HG03045 (cell line): ENCODE results near the gene ST3GAL3.

Source experiments
- ATAC-seq: cut with Tn5 transposase; IDR thresholded peaks from one replicate; pipeline ENCODE4 v1.9.1; 2021; ENCODE audit warnings: mild to moderate bottlenecking, moderate library complexity; ENCODE audit not compliant: unreplicated experiment

The ST3GAL3 gene

GRCh38 chr1:43847290-43847689 is 140.0 kb downstream of the ST3GAL3 start:
- no peak for ATAC-seq

DNA sequence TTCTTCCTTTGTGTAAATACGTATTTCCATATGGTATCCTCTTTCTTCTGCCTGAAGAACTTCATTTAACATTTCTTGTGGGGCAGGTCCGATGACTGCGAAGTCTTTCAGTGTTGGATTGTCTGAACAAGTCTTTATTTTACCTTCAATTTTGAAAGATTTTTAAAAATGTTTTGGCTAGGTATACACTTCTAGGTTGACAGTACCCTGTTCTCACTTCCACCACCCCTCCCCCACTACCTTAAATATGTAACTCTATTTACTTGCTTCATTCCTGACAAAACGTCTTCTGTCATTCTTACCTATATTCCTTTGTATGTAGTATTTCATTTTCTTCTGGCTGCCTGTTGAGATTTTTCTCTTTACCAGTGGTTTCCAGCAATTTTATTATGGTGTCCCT is 140.5 kb downstream of the ST3GAL3 start:
- no peak for ATAC-seq

DNA sequence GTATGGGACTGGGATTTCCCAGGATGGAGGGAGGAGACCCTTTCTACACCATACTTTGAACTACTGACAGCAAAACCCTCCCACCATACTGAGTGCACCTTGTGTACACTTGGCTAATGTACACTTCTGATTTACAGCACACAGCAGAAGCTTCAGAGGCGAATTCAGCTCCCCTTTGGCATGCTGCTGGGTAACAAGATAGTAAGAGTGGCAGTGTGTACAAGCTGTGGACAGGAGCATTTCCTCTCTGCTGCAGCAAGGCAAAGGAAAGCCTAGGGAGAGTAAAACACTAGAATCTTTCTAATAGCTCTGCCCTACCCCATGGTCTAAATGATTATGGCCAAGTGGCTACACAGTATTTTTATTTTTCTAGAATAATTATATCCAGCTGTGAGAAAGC is 142.3 kb downstream of the ST3GAL3 start:
- no peak for ATAC-seq

DNA sequence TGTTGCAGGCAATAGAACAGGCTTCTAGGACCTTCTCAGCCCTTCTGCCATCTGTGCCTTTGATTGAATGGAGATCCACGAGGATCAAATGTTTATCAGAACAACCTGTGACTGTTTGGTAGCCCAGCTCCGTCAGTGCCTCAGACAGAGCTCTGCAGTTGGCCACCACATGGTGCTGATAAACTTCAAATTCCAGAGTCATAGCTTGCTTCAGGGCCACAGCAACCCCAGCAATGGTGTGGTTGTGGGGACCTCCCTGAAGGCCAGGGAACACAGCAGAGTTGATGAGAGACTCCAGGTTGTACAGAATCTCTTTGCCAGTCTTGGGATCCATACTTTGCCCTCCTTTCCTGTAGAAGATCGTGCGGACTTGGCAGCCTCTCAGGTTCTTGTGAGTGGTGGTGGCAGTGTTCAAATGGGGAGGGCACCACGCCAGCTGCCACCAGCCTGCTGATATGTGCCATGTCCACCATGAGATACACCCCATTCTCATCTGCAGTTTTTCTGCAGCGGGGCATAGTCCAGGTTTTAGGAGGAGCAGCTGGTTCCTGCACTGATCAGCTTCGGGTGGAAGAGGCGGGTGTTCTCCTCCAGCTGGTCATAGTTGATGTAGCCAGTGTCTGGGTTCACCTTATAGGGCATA is 143.4 kb downstream of the ST3GAL3 start:
- ATAC-seq, result no peak

DNA sequence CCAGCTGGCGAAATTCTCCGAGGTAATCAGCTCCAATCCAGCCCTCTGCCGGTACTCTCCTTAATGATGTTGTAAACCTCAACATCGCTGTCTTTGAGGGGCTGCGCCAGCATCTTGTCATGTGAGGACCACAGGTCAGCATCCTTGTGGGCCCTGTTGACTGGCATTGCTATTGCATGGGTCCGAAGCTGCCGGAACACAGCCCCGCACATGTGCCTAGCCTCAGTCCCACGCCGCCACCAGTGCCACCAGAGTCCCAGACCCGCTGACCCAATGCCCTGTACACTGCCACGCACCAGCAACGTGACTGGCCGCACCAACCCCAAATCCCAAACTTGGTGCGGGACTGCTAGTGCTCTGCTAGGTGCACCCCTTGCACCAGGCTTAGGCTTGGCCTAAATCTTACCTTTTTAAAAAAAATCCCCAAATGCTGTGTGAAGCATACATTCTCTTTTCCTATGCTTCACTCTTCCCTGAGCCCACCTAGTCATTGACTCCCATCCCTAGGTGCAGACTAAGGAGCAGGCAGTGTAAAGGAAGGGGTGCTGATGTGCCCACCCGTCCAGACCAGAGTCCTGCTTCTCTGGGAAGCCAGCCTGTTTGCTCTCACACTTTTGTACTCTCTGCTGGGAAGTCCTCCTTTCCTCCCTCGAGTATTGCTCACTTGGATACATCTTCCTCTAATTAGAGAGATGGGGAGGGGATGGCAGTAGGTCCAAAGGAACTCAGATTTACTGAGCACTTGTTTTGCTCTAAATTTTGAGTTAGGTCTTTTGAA is 144.4 kb downstream of the ST3GAL3 start:
- ATAC-seq, result no peak

- no peak for ATAC-seq
Observed at GRCh38 chr1:43853161-43853921, 146.0 kb downstream of the ST3GAL3 start.

- no peak for ATAC-seq
Observed at GRCh38 chr1:43854473-43854872, 147.1 kb downstream of the ST3GAL3 start.

DNA sequence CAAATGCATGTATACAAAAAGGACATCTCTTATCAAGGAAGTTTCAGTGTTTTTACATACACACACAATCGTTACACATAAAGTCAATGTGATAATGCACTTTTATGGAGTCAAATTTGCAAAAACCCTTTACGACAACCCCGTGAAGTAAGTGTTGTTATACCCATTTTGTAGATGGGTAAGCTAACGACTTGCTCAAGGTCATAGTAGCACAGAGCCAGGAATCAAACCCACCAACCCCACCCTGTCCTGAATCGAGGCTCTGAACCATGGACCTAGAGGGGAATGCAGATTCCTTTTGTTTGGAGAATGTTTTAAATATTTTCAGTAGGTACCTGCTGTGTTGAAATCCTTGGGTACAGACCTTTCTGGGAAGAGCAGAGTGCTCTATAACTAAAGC is 148.9 kb downstream of the ST3GAL3 start:
- no peak for ATAC-seq

- ATAC-seq, result no peak
Observed at GRCh38 chr1:43857163-43857562, 149.8 kb downstream of the ST3GAL3 start.

DNA sequence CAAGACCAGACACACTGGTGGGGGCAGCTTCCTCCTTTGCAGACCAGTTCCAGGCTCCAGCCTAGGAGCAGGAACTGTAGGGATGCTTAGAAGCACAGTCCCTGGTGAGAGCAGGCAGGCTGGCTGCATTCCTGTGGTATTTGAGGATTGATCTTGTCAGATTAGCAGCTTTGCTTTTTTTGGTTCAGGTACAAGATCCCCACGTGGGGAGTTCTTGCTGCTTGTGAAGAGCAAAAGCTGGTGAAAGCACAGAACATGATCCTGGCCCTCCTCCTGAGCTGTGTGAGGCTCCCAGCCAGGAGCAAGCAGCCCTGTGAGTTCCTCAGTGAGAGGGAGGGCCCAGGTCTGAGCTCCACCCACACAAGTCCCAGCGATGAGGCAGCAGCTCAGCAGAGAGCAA is 151.0 kb downstream of the ST3GAL3 start:
- no peak for ATAC-seq

DNA sequence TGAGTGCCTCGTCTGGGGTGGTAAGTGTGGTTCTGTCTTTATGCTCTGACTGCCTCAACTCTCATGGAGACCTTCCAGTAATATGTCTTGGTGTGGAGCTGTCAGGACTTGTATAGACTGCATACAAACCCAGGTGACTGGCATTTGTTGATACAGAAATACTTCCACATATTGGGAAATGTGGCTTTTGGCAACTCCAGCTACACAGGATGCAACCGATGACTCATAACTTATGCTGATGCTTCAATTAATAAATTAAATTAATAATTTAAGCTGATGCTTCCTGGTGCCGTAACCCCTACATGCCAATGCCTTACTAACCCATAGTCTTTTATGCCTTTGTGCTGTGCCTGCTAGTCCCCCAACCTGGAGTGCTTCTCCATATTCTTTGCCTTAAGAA is 154.0 kb downstream of the ST3GAL3 start:
- ATAC-seq, result no peak

GRCh38 chr1:43861988-43862735 is 154.8 kb downstream of the ST3GAL3 start:
- ATAC-seq, result no peak

GRCh38 chr1:43864111-43865045 is 157.0 kb downstream of the ST3GAL3 start:
- no peak for ATAC-seq

- no peak for ATAC-seq
Observed at GRCh38 chr1:43866201-43866600, 158.9 kb downstream of the ST3GAL3 start.

GRCh38 chr1:43867976-43868740 is 160.8 kb downstream of the ST3GAL3 start:
- no peak for ATAC-seq

DNA sequence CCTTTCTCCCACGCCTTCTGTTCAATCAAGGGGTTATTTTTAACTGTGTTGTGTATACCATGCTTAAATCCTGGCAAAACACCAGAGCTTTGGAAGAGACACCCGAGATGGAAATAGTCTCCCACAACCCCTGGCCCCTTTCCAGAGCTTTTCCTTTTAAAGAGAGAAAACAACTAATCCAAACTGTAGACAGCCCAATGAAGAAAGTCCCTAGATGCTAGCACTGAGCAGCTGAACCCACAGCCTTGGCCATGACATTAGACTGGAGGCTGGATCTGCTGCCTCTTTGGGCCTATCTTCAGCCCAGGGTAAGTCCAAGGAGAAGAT is 161.4 kb downstream of the ST3GAL3 start:
- no peak for ATAC-seq

GRCh38 chr1:43870306-43870705 is 163.0 kb downstream of the ST3GAL3 start:
- ATAC-seq, result no peak

GRCh38 chr1:43871181-43871910 is 164.0 kb downstream of the ST3GAL3 start:
- no peak for ATAC-seq

DNA sequence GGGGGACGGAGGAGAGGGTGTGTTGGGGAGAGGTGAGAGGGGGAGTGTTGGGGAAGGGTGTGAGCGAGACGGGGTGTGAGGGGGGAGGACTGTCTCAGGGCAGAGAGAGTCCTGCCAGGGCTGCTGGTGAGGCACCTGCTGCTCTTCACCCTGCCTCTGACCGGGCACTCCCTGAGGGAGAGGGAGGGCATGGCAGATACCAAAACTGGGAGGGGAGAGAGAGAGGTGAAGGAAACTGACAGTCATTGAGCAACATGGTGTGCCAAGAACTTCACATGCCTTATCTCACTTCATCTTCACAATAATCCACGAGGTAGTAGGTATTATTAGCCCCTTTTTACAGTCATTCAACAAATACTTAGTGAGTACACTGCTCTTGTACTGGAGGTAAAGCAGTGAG is 164.9 kb downstream of the ST3GAL3 start:
- ATAC-seq, result no peak
